Right renal pelvis (tissue), 4 donors: Measurements from ENCODE around the gene EIF4G3. TPM values are rescaled to one million over a fixed set of nuclear protein-coding genes. Genes with fewer than 3 reads are reported as not detected.
A peak's percentile ranks its signal among the peaks of the same experiment; 100 is the strongest.
"Not testable (repeated sequence)": the region's sequence is repeated elsewhere in the genome, so short reads cannot be mapped to it uniquely, and the experiment has no call there.

Source experiments
- DNase-seq, 4 donors: peaks; one replicate each; pipeline ENCODE4 v3.0.0-alpha.2; 2013; ENCODE audit warnings: low read depth in 4 of 4, low spot score in 3 of 4, missing footprints in 1 of 4
- polyA plus RNA-seq, 4 donors: library from polyadenylated mRNA; unstranded; fragments of 120-200 nt; gene quantifications; one replicate each; pipeline ENCODE4 v1.2.1, GENCODE V29; 2013; ENCODE audit not compliant: insufficient read length in 4 of 4

Gene EIF4G3
- polyA plus RNA-seq, 4 donors, result 64.4 to 76.1 (median 72.2) TPM

GRCh38 chr1:20962576-20963258, 214.0 kb downstream of the EIF4G3 start:
- no peak for DNase-seq

DNA sequence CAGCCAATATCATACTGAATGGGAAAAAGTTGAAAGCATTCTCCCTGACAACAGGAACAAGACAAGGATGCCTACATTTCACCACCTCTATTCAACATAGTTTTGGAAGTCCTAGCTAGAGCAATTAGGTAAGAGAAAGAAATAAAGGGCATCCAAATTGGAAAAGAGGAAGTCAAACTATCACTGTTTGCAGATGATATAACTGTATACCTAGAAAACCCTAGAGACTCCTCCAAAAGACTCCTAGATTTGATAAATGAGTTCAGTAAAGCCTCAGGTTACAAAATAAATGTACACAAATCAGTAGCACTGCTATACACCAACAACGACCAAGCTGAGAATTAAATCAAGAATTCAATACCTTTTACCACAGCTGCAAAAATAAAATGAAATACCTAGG, 218.3 kb downstream of the EIF4G3 start:
- DNase-seq, result no peak

- DNase-seq, result no peak
These were observed 220.4 kb downstream of the EIF4G3 start for GRCh38 chr1:20956272-20956671.

- no peak for DNase-seq
These were observed 226.0 kb downstream of the EIF4G3 start for GRCh38 chr1:20950679-20951078.

- no peak for DNase-seq
These were observed 226.7 kb downstream of the EIF4G3 start for GRCh38 chr1:20949871-20950590.

- no peak for DNase-seq
These were observed 228.6 kb downstream of the EIF4G3 start for GRCh38 chr1:20948101-20948500.

DNA sequence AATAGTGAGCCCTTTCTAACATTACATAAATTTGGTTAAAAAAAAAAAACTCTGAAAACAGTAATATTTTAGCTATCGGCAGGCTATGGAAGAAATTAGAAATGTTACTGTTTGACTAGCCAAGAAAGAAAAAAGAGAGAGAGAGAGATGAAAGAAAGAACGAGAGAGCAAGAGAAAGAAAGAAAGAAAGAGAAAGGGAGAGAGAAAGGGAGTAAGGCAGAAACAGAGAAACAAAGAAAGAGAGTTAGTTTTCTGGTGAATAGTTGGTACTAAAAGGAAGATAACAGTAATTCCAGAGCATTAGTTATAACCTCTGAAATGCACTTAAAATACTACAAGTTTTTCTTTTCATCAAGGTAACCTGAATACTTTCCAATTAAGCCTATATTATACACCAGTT, 229.3 kb downstream of the EIF4G3 start:
- no peak for DNase-seq

DNA sequence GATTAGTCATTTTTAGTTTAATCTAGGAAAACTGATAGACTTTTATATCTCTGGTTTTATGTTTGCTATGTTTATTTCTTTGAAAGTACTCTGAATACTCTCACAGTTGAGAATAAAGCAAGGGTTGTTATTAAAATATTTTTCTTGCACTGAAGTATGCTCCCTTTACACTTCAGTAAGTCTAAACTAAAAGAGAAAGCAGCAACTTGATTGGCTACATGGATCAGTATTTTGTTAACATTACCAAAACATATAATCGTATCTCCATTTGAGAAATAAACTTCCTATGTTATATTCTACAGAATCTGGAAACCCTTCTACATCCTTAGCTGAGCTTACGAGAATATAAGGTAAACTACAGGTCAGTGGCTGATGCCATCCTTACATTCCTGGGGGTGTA, 240.1 kb downstream of the EIF4G3 start:
- DNase-seq, result no peak

- DNase-seq, result no peak
These were observed 240.5 kb downstream of the EIF4G3 start for GRCh38 chr1:20936216-20936615.

GRCh38 chr1:20935717-20936116, 241.0 kb downstream of the EIF4G3 start:
- no peak for DNase-seq

DNA sequence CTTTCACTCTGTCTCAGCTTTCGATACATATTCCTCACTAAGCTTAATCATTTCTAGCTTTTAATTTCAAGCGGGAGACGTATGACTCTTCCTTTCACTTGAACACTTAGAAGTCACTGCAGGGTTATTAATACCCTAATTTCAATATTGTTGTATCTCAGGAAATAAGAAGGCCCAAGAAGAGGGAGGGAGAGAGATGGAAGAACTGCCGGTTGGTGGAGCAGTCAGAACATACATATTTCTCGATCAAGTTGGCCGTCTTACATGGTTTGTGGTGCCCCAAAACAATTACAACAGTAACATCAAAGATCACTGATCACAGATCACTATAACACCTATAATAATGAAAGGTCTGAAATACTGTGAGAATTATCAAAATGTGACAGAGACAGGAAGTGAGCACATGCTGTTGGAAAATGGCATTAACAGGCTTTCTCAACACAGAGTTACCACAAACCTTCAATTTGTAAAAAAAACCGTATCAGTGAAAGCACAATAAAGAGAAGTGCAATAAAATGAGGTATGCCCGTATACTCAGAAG, 244.2 kb downstream of the EIF4G3 start:
- DNase-seq, result no peak

DNA sequence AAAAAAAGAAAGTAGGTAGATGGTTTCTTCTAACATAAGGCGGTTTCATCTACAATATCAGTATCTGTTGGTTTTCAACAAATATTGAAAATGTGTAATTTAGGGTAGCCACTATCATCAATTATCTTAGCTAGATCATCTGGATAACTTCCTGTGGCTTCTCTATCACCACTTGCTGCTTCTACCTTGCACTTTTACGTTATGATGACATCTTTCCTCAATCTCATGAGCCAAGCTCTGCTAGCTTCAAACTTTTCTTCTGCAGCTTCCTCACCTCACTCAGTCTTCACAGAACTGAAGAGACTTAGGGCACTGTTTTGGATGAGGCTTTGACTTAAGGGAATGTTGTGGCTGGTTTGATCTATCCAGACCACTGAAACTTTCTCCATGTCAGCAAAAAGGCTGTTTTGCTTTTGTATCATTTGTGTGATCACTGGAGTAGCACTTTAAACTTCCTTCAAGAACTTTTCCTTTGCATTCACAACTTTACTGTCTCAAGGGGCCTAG, 244.7 kb downstream of the EIF4G3 start:
- DNase-seq, result no peak

DNA sequence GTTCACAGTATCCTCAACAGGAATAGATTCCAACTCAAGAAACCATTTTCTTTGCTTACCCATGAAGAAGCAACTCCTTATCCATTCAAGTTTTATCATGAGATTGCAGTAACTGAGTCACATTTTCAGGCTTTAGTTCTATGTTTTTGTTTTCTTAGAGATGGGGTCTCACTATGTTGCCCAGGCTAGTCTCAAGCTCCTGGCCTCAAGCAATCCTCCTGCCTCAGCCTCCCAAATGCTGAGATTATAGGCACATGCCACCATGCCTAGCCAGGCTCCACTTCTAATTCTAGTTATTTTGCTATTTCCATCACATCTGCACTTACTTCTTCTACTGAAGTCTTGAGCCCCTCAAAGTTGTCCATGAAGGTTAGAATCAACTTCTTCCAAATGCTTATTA, 246.3 kb downstream of the EIF4G3 start:
- DNase-seq, result no peak

GRCh38 chr1:20928146-20928545, 248.6 kb downstream of the EIF4G3 start:
- DNase-seq, result no peak

DNA sequence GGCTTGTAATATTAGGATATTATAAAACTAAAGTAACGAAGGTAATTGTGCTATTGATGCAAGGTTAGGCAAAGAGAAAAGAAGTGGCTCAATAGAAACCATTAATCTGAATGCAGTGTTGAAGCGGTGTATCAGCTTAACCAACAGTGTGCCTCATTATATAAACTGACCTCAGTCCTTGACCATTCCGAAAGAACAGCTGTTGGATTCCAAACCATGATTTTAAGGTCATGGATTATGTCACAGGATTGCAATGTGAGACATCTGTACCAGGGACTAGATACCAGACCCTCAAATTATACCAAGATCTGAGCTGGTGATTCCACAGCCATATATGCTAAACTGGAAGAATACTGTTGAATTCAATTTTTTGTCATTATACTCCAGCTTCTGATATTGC, 255.4 kb downstream of the EIF4G3 start:
- DNase-seq, result no peak

- DNase-seq, result no peak
These were observed 263.5 kb downstream of the EIF4G3 start for GRCh38 chr1:20913242-20913641.

- DNase-seq, result not testable (repeated sequence)
These were observed 269.2 kb downstream of the EIF4G3 start for GRCh38 chr1:20907526-20907925.

DNA sequence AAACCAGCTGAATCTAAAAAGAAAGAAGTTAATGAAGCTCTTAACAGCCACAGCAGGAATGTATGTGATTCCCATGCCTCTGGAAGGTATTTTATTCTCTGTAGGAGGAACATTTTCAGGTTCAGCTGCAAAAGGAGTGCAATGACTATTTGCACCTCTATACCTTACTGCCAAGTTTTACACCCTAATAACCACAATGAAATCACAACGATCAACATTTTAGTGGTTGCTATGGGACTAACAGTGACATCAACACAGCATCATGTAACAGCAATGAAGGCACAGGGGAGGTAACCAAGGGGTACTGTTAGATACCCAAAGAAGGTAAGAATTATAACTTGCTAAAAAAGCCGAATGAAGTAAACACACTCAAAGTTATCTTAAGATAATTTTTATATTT, 273.3 kb downstream of the EIF4G3 start:
- DNase-seq, result no peak

GRCh38 chr1:20900056-20900455, 276.6 kb downstream of the EIF4G3 start:
- DNase-seq, result no peak

DNA sequence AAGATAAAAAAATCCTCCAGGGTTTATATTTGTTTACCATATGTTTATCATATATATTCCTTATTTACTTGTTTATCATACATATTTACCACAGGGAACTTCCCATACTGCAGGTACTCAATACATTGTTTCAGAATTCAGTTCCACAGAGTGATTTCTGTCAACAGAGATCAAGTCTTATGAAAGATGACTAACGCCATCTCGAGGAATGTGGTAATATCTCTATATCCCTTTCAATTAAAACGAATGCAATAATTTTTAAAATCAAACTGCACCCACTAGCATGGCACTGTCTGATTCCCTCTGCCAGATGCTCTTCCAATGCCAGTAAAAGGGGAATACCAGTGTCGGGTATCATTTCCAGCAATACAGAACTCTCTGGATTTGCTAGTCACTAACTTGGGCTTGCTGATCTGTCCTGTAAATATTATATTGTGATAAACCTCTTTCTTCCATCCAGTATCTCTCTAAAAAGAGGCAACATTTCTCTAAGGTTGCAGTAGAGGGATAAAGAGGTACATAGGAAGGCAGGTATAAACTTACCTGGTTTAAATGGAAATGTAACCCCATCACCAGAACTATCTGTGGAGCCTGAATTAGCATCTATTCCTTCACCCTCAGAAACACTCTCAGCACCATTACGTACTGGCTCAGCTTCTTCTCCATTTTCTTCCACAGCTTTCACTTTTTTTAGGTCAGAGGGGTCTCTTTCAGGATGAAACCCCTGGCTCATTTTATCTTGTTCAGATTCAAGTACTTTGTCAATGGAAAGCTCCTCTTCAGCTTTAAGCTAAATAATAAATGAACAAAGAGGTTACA, 277.3 kb downstream of the EIF4G3 start:
- DNase-seq, result no peak

- peak in 1 of 4 donors; percentile 5 for DNase-seq
These were observed 279.9 kb downstream of the EIF4G3 start for GRCh38 chr1:20896826-20897225.
